ENCODE measurements around the gene PIH1D1. TPM values are rescaled to one million over a fixed set of nuclear protein-coding genes. Genes with fewer than 3 reads are reported as not detected.
"Not testable (repeated sequence)": the region's sequence is repeated elsewhere in the genome, so short reads cannot be mapped to it uniquely, and the experiment has no call there.

Gene PIH1D1
- polyA plus RNA-seq, 6 donors from 2014 or later = 70.3 to 95.3 (median 79.0) TPM

- peaks cover 5 to 19% of the 10 kb centered on the region in 2 donors for H3K36me3 Mint-ChIP-seq
- not testable (repeated sequence) for H3K4me1 Mint-ChIP-seq, DNase-seq
Observed at GRCh38 chr19:49461130-49461529, 9.5 kb upstream of the PIH1D1 start.

GRCh38 chr19:49459388-49459787, 7.8 kb upstream of the PIH1D1 start:
- Mint-ChIP-seq H3K4me3 (peak overlapping the region in 1 of 8 donors; percentile 3), H3K27me3 (no peaks in the 10 kb centered on the region), H3K36me3 (peaks cover 10 to 14% of the 10 kb centered on the region in 2 donors), H3K27ac (peak overlapping the region in 2 of 6 donors; percentile 34 to 36), H3K9me3 (no peaks in the 10 kb centered on the region), H3K4me1 (peaks cover 7 to 18% (median 7%) of the 10 kb centered on the region in 3 donors)
- DNase-seq (no peak), ATAC-seq (ENCODE audit: low read depth in 2 of 2) (no peak)

More at GRCh38 chr19:49461130-49461529, 9.5 kb upstream of the PIH1D1 start:
- not testable (repeated sequence) for H3K27me3 Mint-ChIP-seq; H3K9me3 Mint-ChIP-seq; H3K4me3 Mint-ChIP-seq; ATAC-seq (ENCODE audit: low read depth in 2 of 2)
- H3K27ac Mint-ChIP-seq = peak overlapping the region in 1 of 6 donors; percentile 84

GRCh38 chr19:49458567-49458903, 6.9 kb upstream of the PIH1D1 start:
- no peak for DNase-seq
- Mint-ChIP-seq H3K4me1 (peaks cover 12 to 26% (median 16%) of the 10 kb centered on the region in 3 donors), H3K27me3 (no peaks in the 10 kb centered on the region), H3K4me3 (no peak overlapping the region), H3K27ac (no peak overlapping the region), H3K9me3 (no peaks in the 10 kb centered on the region), H3K36me3 (peaks cover 8 to 10% of the 10 kb centered on the region in 2 donors)
- ATAC-seq (ENCODE audit: low read depth in 2 of 2) = no peak

- H3K27ac Mint-ChIP-seq = peak overlapping the region in 4 of 6 donors; percentile 20 to 90 (median 74)
- H3K36me3 Mint-ChIP-seq = peaks cover 8 to 16% of the 10 kb centered on the region in 2 donors
Observed at GRCh38 chr19:49456326-49456725, 4.7 kb upstream of the PIH1D1 start.

GRCh38 chr19:49455773-49456172, 4.2 kb upstream of the PIH1D1 start:
- peak overlapping the region in 2 of 6 donors; percentile 20 to 90 for H3K27ac Mint-ChIP-seq
- H3K9me3 Mint-ChIP-seq = peaks cover 0 to 2% (median 0%) of the 10 kb centered on the region in 7 donors
- DNase-seq (no peak), ATAC-seq (ENCODE audit: low read depth in 2 of 2) (no peak)
- H3K36me3 Mint-ChIP-seq = peaks cover 9 to 16% of the 10 kb centered on the region in 2 donors
- H3K27me3 Mint-ChIP-seq = no peaks in the 10 kb centered on the region
- H3K4me1 Mint-ChIP-seq = peaks cover 31 to 50% (median 38%) of the 10 kb centered on the region in 3 donors
- peak overlapping the region in 2 of 8 donors; percentile 9 to 61 for H3K4me3 Mint-ChIP-seq

More at GRCh38 chr19:49456326-49456725, 4.7 kb upstream of the PIH1D1 start:
- DNase-seq (no peak), ATAC-seq (ENCODE audit: low read depth in 2 of 2) (no peak)
- peak overlapping the region in 3 of 8 donors; percentile 9 to 68 (median 61) for H3K4me3 Mint-ChIP-seq
- H3K4me1 Mint-ChIP-seq = peaks cover 28 to 44% (median 33%) of the 10 kb centered on the region in 3 donors
- peaks cover 0 to 2% (median 0%) of the 10 kb centered on the region in 7 donors for H3K9me3 Mint-ChIP-seq
- no peaks in the 10 kb centered on the region for H3K27me3 Mint-ChIP-seq

GRCh38 chr19:49453757-49454240, 2.2 kb upstream of the PIH1D1 start:
- peak; percentile 54 for DNase-seq
- H3K4me1 Mint-ChIP-seq = peaks cover 41 to 65% (median 57%) of the 10 kb centered on the region in 3 donors
- H3K4me3 Mint-ChIP-seq = peak overlapping the region; percentile 89 to 100 (median 99)
- no peaks in the 10 kb centered on the region for H3K27me3 Mint-ChIP-seq
- H3K27ac Mint-ChIP-seq = peak overlapping the region; percentile 100
- H3K36me3 Mint-ChIP-seq = peaks cover 16 to 18% of the 10 kb centered on the region in 2 donors
- peak; percentile 18 to 21 for ATAC-seq (ENCODE audit: low read depth in 2 of 2)
- H3K9me3 Mint-ChIP-seq = peaks cover 0 to 2% (median 0%) of the 10 kb centered on the region in 7 donors

- peaks cover 47 to 70% (median 63%) of the 10 kb centered on the region in 3 donors for H3K4me1 Mint-ChIP-seq
- peak within 1 kb of the TSS; percentile 100 for H3K27ac Mint-ChIP-seq
- no peaks in the 10 kb centered on the region for H3K27me3 Mint-ChIP-seq
- DNase-seq (peak; percentile 99), ATAC-seq (ENCODE audit: low read depth in 2 of 2) (peak; percentile 79 to 81)
- peaks cover 0 to 2% (median 0%) of the 10 kb centered on the region in 7 donors for H3K9me3 Mint-ChIP-seq
- H3K4me3 Mint-ChIP-seq = peak within 1 kb of the TSS; percentile 96 to 100 (median 99)
- peaks cover 16 to 24% of the 10 kb centered on the region in 2 donors for H3K36me3 Mint-ChIP-seq
Observed at GRCh38 chr19:49453013-49453756, 1.6 kb upstream of the PIH1D1 start, which contains the start of gene ALDH16A1. Gene ALDH16A1 (plus strand): TSS chr19:49453225. CDS start chr19:49453332, 107 bp downstream.

- DNase-seq (no peak), ATAC-seq (ENCODE audit: low read depth in 2 of 2) (no peak)
- Mint-ChIP-seq H3K4me3 (peak overlapping the region; percentile 53 to 100 (median 99)), H3K36me3 (peaks cover 6 to 18% of the 10 kb centered on the region in 2 donors), H3K9me3 (peaks cover 0 to 2% (median 0%) of the 10 kb centered on the region in 7 donors), H3K27me3 (no peaks in the 10 kb centered on the region), H3K27ac (peak overlapping the region in 3 of 6 donors; percentile 38 to 100 (median 76)), H3K4me1 (peaks cover 44 to 72% (median 65%) of the 10 kb centered on the region in 3 donors)
Observed at GRCh38 chr19:49450405-49450804, 1.2 kb downstream of the PIH1D1 start.

- H3K9me3 Mint-ChIP-seq = peaks cover 0 to 2% (median 0%) of the 10 kb centered on the region in 7 donors
- ATAC-seq (ENCODE audit: low read depth in 2 of 2) = no peak
- H3K27me3 Mint-ChIP-seq = no peaks in the 10 kb centered on the region
- peaks cover 47 to 74% (median 65%) of the 10 kb centered on the region in 3 donors for H3K4me1 Mint-ChIP-seq
- peaks cover 6 to 18% of the 10 kb centered on the region in 2 donors for H3K36me3 Mint-ChIP-seq
- peak overlapping the region in 6 of 8 donors; percentile 44 to 99 (median 62) for H3K4me3 Mint-ChIP-seq
- DNase-seq = no peak
- peak overlapping the region in 2 of 6 donors; percentile 73 to 81 for H3K27ac Mint-ChIP-seq
Observed at GRCh38 chr19:49448432-49448786, 3.2 kb downstream of the PIH1D1 start.

- Mint-ChIP-seq H3K9me3 (no peaks in the 10 kb centered on the region), H3K4me3 (peak overlapping the region in 1 of 8 donors; percentile 96), H3K27me3 (peaks cover 0 to 1% (median under 1%) of the 10 kb centered on the region in 3 donors), H3K36me3 (peaks cover 6 to 18% of the 10 kb centered on the region in 2 donors), H3K27ac (peak overlapping the region in 2 of 6 donors; percentile 62 to 81), H3K4me1 (peaks cover 41 to 76% (median 59%) of the 10 kb centered on the region in 3 donors)
- DNase-seq (no peak), ATAC-seq (ENCODE audit: low read depth in 2 of 2) (no peak)
Observed at GRCh38 chr19:49447485-49448431, 3.9 kb downstream of the PIH1D1 start.

- DNase-seq (no peak), ATAC-seq (ENCODE audit: low read depth in 2 of 2) (no peak)
- peak overlapping the region in 2 of 8 donors; percentile 34 to 37 for H3K4me3 Mint-ChIP-seq
- H3K27me3 Mint-ChIP-seq = peaks cover 10 to 19% (median 16%) of the 10 kb centered on the region in 3 donors
- peaks cover 45 to 74% (median 58%) of the 10 kb centered on the region in 3 donors for H3K4me1 Mint-ChIP-seq
- peak overlapping the region in 1 of 6 donors; percentile 52 for H3K27ac Mint-ChIP-seq
- H3K9me3 Mint-ChIP-seq = peaks cover 0 to 2% (median 0%) of the 10 kb centered on the region in 7 donors
- peaks cover 0 to 31% of the 10 kb centered on the region in 2 donors for H3K36me3 Mint-ChIP-seq
Observed at GRCh38 chr19:49445997-49446396, 5.6 kb downstream of the PIH1D1 start.

- H3K9me3 Mint-ChIP-seq; ATAC-seq (ENCODE audit: low read depth in 2 of 2); DNase-seq: not testable (repeated sequence)
- Mint-ChIP-seq H3K4me3 (peak overlapping the region; percentile 79 to 94 (median 91)), H3K27ac (peak overlapping the region; percentile 84 to 98 (median 94)), H3K36me3 (peaks cover 3 to 31% of the 10 kb centered on the region in 2 donors), H3K4me1 (peaks cover 41 to 64% (median 51%) of the 10 kb centered on the region in 3 donors), H3K27me3 (peaks cover 28 to 37% (median 34%) of the 10 kb centered on the region in 3 donors)
Observed at GRCh38 chr19:49444100-49444700, 7.4 kb downstream of the PIH1D1 start.
